ENCODE data around the gene C10orf95.

DNA sequence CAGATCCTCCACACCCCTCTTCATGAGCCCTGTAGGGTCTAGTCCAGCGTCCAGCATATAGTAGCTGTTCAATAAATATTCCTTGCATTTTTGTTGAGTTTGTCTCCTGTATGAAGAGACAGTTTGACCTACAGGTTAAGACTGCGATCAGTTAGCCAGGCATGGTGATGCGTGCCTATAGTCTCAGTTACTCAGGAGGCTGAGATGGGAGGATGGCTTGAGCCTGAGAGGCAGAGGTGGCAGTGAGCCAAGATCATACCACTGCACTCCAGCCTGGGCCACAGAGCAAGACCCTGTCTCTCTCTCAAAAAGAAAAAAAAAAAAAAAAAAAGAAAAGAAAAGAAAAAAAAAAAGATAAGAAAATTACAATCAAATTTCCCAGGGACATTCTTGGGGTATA lies 13.8 kb downstream of the C10orf95 start:
- TF ChIP-seq, protein P1, sequence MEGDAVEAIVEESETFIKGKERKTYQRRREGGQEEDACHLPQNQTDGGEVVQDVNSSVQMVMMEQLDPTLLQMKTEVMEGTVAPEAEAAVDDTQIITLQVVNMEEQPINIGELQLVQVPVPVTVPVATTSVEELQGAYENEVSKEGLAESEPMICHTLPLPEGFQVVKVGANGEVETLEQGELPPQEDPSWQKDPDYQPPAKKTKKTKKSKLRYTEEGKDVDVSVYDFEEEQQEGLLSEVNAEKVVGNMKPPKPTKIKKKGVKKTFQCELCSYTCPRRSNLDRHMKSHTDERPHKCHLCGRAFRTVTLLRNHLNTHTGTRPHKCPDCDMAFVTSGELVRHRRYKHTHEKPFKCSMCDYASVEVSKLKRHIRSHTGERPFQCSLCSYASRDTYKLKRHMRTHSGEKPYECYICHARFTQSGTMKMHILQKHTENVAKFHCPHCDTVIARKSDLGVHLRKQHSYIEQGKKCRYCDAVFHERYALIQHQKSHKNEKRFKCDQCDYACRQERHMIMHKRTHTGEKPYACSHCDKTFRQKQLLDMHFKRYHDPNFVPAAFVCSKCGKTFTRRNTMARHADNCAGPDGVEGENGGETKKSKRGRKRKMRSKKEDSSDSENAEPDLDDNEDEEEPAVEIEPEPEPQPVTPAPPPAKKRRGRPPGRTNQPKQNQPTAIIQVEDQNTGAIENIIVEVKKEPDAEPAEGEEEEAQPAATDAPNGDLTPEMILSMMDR (conservative IDR thresholded peaks at IDR 0.05 in 1 of 2, IDR thresholded peaks at IDR 0.05 in 1 of 2; ENCODE audit: low read depth in 1 of 2, low read length in 2 of 2), result no peak
- no peak for TF ChIP-seq EZH2 (IDR thresholded peaks at IDR 0.05; ENCODE audit: low read length, missing control alignments)
